Activated CD8-positive, alpha-beta memory T cell treated with anti-CD3 and anti-CD28 coated beads for 1 hour (primary cell): ENCODE measurements around the gene FTH1.
"Not testable (repeated sequence)": the region's sequence is repeated elsewhere in the genome, so short reads cannot be mapped to it uniquely, and the experiment has no call there.

Experiments
- DNase-seq, 2 donors: peaks; one replicate each; pipeline ENCODE4 v3.0.0-alpha.2; 2020; ENCODE audit warnings: low read depth in 1 of 2; ENCODE audit errors: extremely low read depth in 1 of 2

FTH1 gene

GRCh38 chr11:61967116-61967923 lies at the start of gene FTH1:
Gene FTH1, minus strand, starts transcription at chr11:61967634. Its CDS starts 209 bp downstream, at chr11:61967425.
- peak; percentile 80 to 86 for DNase-seq

GRCh38 chr11:62015615-62016014 lies 48.2 kb upstream of the FTH1 start:
- DNase-seq, result no peak

GRCh38 chr11:62013537-62014476 lies 46.4 kb upstream of the FTH1 start:
- DNase-seq, result no peak

- DNase-seq, result no peak
Measured at GRCh38 chr11:62012832-62013461, 45.5 kb upstream of the FTH1 start.

GRCh38 chr11:62012451-62012831 lies 45.0 kb upstream of the FTH1 start:
- no peak for DNase-seq

- DNase-seq, result no peak
Measured at GRCh38 chr11:62011881-62012280, 44.4 kb upstream of the FTH1 start.

- no peak for DNase-seq
Measured at GRCh38 chr11:62010935-62011528, 43.6 kb upstream of the FTH1 start.

- DNase-seq, result no peak
Measured at GRCh38 chr11:62008193-62008592, 40.8 kb upstream of the FTH1 start.

GRCh38 chr11:62004473-62004872 lies 37.0 kb upstream of the FTH1 start:
- DNase-seq, result no peak

- not testable (repeated sequence) for DNase-seq
Measured at GRCh38 chr11:62002283-62002682, 34.8 kb upstream of the FTH1 start.

GRCh38 chr11:62001450-62002191 lies 34.2 kb upstream of the FTH1 start:
- DNase-seq, result no peak

GRCh38 chr11:62000539-62001446 lies 33.4 kb upstream of the FTH1 start:
- DNase-seq, result no peak

GRCh38 chr11:61999141-61999975 lies 31.9 kb upstream of the FTH1 start:
- no peak for DNase-seq

GRCh38 chr11:61996933-61997332 lies 29.5 kb upstream of the FTH1 start:
- DNase-seq, result no peak

GRCh38 chr11:61994981-61995380 lies 27.5 kb upstream of the FTH1 start:
- no peak for DNase-seq

- no peak for DNase-seq
Measured at GRCh38 chr11:61985869-61986268, 18.4 kb upstream of the FTH1 start.

GRCh38 chr11:61983419-61983818 lies 16.0 kb upstream of the FTH1 start:
- no peak for DNase-seq

- no peak for DNase-seq
Measured at GRCh38 chr11:61980783-61981541, 13.5 kb upstream of the FTH1 start.
